H1 (cell line): Measurements from ENCODE around the gene MYBPH. TPM values are rescaled to one million over a fixed set of nuclear protein-coding genes. Genes with fewer than 3 reads are reported as not detected.

Experiments used
- CTCF ChIA-PET: fragments of 300-600 bp; sonication (Branson Sonifier 250); formaldehyde crosslinking; loops from one replicate; lab custom pipeline; 2021; ENCODE audit not compliant: partially characterized antibody; lab: Charles Lee
- POLR2A ChIA-PET: fragments of 300-600 bp; sonication (Branson Sonifier 250); formaldehyde crosslinking; loops from one replicate; lab custom pipeline; 2021; ENCODE audit warnings: inconsistent platforms; ENCODE audit not compliant: partially characterized antibody; lab: Charles Lee
- DNase-seq, 2 experiments: peaks; one replicate each; pipeline versions ENCODE4 v3.0.0 to v3.0.0-alpha.2; 2010 to 2022; ENCODE audit warnings: low spot score in 2 of 2, low read depth in 1 of 2, mixed read lengths in 1 of 2
- FAIRE-seq: peaks from 2 replicates; lab custom pipeline; 2011; peaks lifted over from hg19 to GRCh38; lab: Jason Lieb, UNC
- H2AFZ ChIP-seq: 2 replicates; pipeline ENCODE4 v1.8.1; 2012; ENCODE audit warnings: low read length, inconsistent platforms
- H2AK5ac ChIP-seq: 2 replicates; pipeline ENCODE4 v1.6.1; 2013; ENCODE audit warnings: low read depth, low read length
- H2BK120ac ChIP-seq: replicated peaks from 2 replicates; pipeline ENCODE3; 2013; ENCODE audit warnings: low read depth, low read length, inconsistent platforms
- H2BK12ac ChIP-seq: 2 replicates; pipeline ENCODE4 v1.6.1; 2013; ENCODE audit warnings: low read depth, low read length
- H2BK15ac ChIP-seq: 2 replicates; pipeline ENCODE4 v1.6.1; 2013; ENCODE audit warnings: low read length
- H2BK20ac ChIP-seq: 2 replicates; pipeline ENCODE4 v1.6.1; 2013; ENCODE audit warnings: low read length
- H2BK5ac ChIP-seq: 2 replicates; pipeline ENCODE4 v1.6.1; 2013; ENCODE audit warnings: low read depth, low read length
- H3K14ac ChIP-seq: 2 replicates; pipeline ENCODE4 v1.6.1; 2013; ENCODE audit warnings: inconsistent platforms; ENCODE audit not compliant: insufficient read length
- H3K18ac ChIP-seq: 2 replicates; pipeline ENCODE4 v1.6.1; 2013; ENCODE audit warnings: low read length; ENCODE audit errors: extremely low read depth
- H3K23ac ChIP-seq: 2 replicates; pipeline ENCODE4 v1.6.1; 2013; ENCODE audit warnings: inconsistent platforms; ENCODE audit not compliant: insufficient read length
- H3K23me2 ChIP-seq: 2 replicates; pipeline ENCODE4 v1.6.1; 2013; ENCODE audit warnings: low read depth, low read length
- H3K27ac ChIP-seq: 2 replicates; pipeline ENCODE4 v1.6.1; 2011; ENCODE audit warnings: low read depth, low read length, inconsistent platforms
- H3K27me3 ChIP-seq, 4 experiments: replicated peaks in 1 of 4; 1 replicate in 1 of 4; 2 replicates in 3 of 4; pipeline versions ENCODE4 v1.6.1 to v1.8.1; 2011 to 2013; ENCODE audit warnings: low read length in 3 of 4, mild to moderate bottlenecking in 3 of 4, inconsistent platforms in 2 of 4, mixed read lengths in 2 of 4, moderate library complexity in 1 of 4; ENCODE audit not compliant: control insufficient read depth in 3 of 4, insufficient read depth in 3 of 4; ENCODE audit errors: extremely low read depth in 1 of 4
- H3K36me3 ChIP-seq, 4 experiments: 2 replicates each; pipeline versions ENCODE4 v1.6.1 to v1.8.1; 2011 to 2013; ENCODE audit warnings: mild to moderate bottlenecking in 4 of 4, low read length in 3 of 4, moderate library complexity in 2 of 4, control low read depth in 1 of 4, inconsistent platforms in 1 of 4; ENCODE audit not compliant: insufficient read depth in 4 of 4, control insufficient read depth in 2 of 4
- H3K4ac ChIP-seq: replicated peaks from 2 replicates; pipeline ENCODE3; 2013; ENCODE audit warnings: low read length, low read depth, mixed read lengths, inconsistent platforms; ENCODE audit not compliant: insufficient read length
- H3K4me1 ChIP-seq, 4 experiments: replicated peaks in 1 of 4; 1 replicate in 1 of 4; 2 replicates in 3 of 4; pipeline versions ENCODE4 v1.6.1 to v1.8.1; 2011 to 2013; ENCODE audit warnings: low read length in 3 of 4, inconsistent platforms in 2 of 4, mixed read lengths in 1 of 4; ENCODE audit not compliant: insufficient read depth in 4 of 4, control insufficient read depth in 3 of 4
- H3K4me2 ChIP-seq, 2 experiments: 2 replicates each; pipeline versions ENCODE4 v1.6.1 to v1.8.1; 2011 to 2013; ENCODE audit warnings: low read depth in 2 of 2, low read length in 2 of 2, control low read depth in 1 of 2, inconsistent platforms in 1 of 2, mild to moderate bottlenecking in 1 of 2; ENCODE audit not compliant: insufficient read depth in 1 of 2
- H3K4me3 ChIP-seq, 4 experiments: fragments of 200-600, 300-600 bp in 1 of 4; sonication (generic), shearing (Covaris generic), sonication (Bioruptor Twin) in 1 of 4; 2 replicates each; pipeline versions ENCODE4 v1.5.1 to v1.8.1; 2011 to 2016; ENCODE audit warnings: low read length in 4 of 4, low read depth in 3 of 4, control low read depth in 2 of 4, inconsistent platforms in 2 of 4, mild to moderate bottlenecking in 2 of 4, mixed read lengths in 1 of 4, moderate library complexity in 1 of 4; ENCODE audit not compliant: insufficient read depth in 2 of 4; ENCODE audit errors: extremely low read depth in 1 of 4
- H3K56ac ChIP-seq: replicated peaks from 2 replicates; pipeline ENCODE3; 2013; ENCODE audit warnings: low read depth, mild to moderate bottlenecking, mixed read lengths, low read length, inconsistent platforms; ENCODE audit not compliant: insufficient read length
- H3K79me1 ChIP-seq: 2 replicates; pipeline ENCODE4 v1.6.1; 2013; ENCODE audit warnings: low read depth, low read length, control low read depth
- H3K79me2 ChIP-seq, 2 experiments: 2 replicates each; pipeline versions ENCODE4 v1.6.1 to v1.8.1; 2012 to 2013; ENCODE audit warnings: low read length in 2 of 2, mild to moderate bottlenecking in 2 of 2, inconsistent platforms in 1 of 2; ENCODE audit not compliant: insufficient read depth in 2 of 2, control insufficient read depth in 1 of 2
- H3K9ac ChIP-seq, 4 experiments: replicated peaks in 1 of 4; 1 replicate in 1 of 4; 2 replicates in 3 of 4; pipeline versions ENCODE4 v1.6.1 to v1.8.1; 2011 to 2013; ENCODE audit warnings: low read depth in 3 of 4, low read length in 3 of 4, control low read depth in 2 of 4, mild to moderate bottlenecking in 2 of 4, moderate library complexity in 2 of 4, inconsistent platforms in 1 of 4; ENCODE audit errors: extremely low read depth in 1 of 4
- H3K9me3 ChIP-seq, 2 experiments: 2 replicates each; pipeline versions ENCODE4 v1.6.1 to v1.8.1; 2012 to 2013; ENCODE audit warnings: mild to moderate bottlenecking in 2 of 2, moderate library complexity in 2 of 2, control low read depth in 1 of 2, inconsistent platforms in 1 of 2, low read depth in 1 of 2, low read length in 1 of 2, mixed read lengths in 1 of 2; ENCODE audit not compliant: insufficient read depth in 2 of 2
- H4K20me1 ChIP-seq, 2 experiments: replicated peaks in 1 of 2; 2 replicates each; pipeline versions ENCODE3 to v1.8.1; 2011 to 2013; ENCODE audit warnings: inconsistent platforms in 2 of 2, low read length in 2 of 2, mild to moderate bottlenecking in 1 of 2; ENCODE audit not compliant: insufficient read depth in 2 of 2, control insufficient read depth in 1 of 2
- H4K5ac ChIP-seq: 2 replicates; pipeline ENCODE4 v1.6.1; 2013; ENCODE audit warnings: low read length, low read depth, mixed read lengths, inconsistent platforms; ENCODE audit not compliant: insufficient read length
- H4K8ac ChIP-seq: 2 replicates; pipeline ENCODE4 v1.8.0; 2013; ENCODE audit warnings: mild to moderate bottlenecking, moderate library complexity, low read length, inconsistent platforms; ENCODE audit not compliant: insufficient read depth; ENCODE audit errors: extremely low read depth
- H4K91ac ChIP-seq: replicated peaks from 2 replicates; pipeline ENCODE3; 2013; ENCODE audit warnings: low read length, mixed read lengths, inconsistent platforms; ENCODE audit not compliant: insufficient read length
- BCL11A ChIP-seq, 2 experiments: IDR thresholded peaks; one replicate each; pipeline ENCODE4 v1.6.1; 2011; ENCODE audit warnings: low read depth in 2 of 2, low read length in 2 of 2, mild to moderate bottlenecking in 2 of 2
- CTCF ChIP-seq, 3 experiments: IDR thresholded peaks; 1 replicate in 2 of 3; 2 replicates in 1 of 3; pipeline versions ENCODE4 v1.5.1 to v1.6.1; 2011; ENCODE audit warnings: low read length in 3 of 3, mild to moderate bottlenecking in 3 of 3, inconsistent platforms in 2 of 3, low read depth in 1 of 3, moderate library complexity in 1 of 3; ENCODE audit not compliant: insufficient read depth in 1 of 3; ENCODE audit errors: control extremely low read depth in 1 of 3
- EP300 ChIP-seq, 2 experiments: IDR thresholded peaks; 1 replicate in 1 of 2; 2 replicates in 1 of 2; pipeline ENCODE4 v1.6.1; 2011 to 2012; ENCODE audit warnings: low read depth in 2 of 2, low read length in 2 of 2, mild to moderate bottlenecking in 2 of 2, borderline replicate concordance in 1 of 2, inconsistent platforms in 1 of 2, moderate library complexity in 1 of 2
- POLR2AphosphoS5 ChIP-seq: IDR thresholded peaks from 2 replicates; pipeline ENCODE4 v1.6.1; 2011; ENCODE audit warnings: low read depth, low read length
- RBBP5 ChIP-seq: IDR thresholded peaks from 2 replicates; pipeline ENCODE4 v1.7.1; 2012; ENCODE audit warnings: low read depth, mild to moderate bottlenecking, inconsistent platforms, low read length, moderate library complexity, borderline replicate concordance
- RFX5 ChIP-seq: IDR thresholded peaks from 2 replicates; pipeline ENCODE4 v1.6.1; 2011; ENCODE audit warnings: low read depth, low read length, improper control_type of control experiment, borderline replicate concordance
- SP2 ChIP-seq: IDR thresholded peaks from 2 replicates; pipeline ENCODE4 v1.6.1; 2012; ENCODE audit warnings: mild to moderate bottlenecking, low read length, inconsistent platforms
- TAF1 ChIP-seq: IDR thresholded peaks from 2 replicates; pipeline ENCODE4 v1.6.1; 2011; ENCODE audit warnings: mild to moderate bottlenecking, low read depth, low read length
- TAF7 ChIP-seq: optimal IDR thresholded peaks from 2 replicates; pipeline ENCODE3; 2011; ENCODE audit warnings: low read depth, mild to moderate bottlenecking, inconsistent platforms, low read length, moderate library complexity, borderline replicate concordance
- YY1 ChIP-seq: IDR thresholded peaks from 2 replicates; pipeline ENCODE4 v1.6.1; 2011; ENCODE audit warnings: low read depth, mild to moderate bottlenecking, low read length
- ZNF274 ChIP-seq: IDR thresholded peaks from 2 replicates; pipeline ENCODE4 v1.7.0; 2012; ENCODE audit warnings: low read length, borderline replicate concordance; ENCODE audit errors: extremely low read depth
- WGBS, 2 experiments: shearing (Covaris generic) in 1 of 2; methylation state at CpG; one replicate each; pipeline versions ENCODE4 v1.1.6 to v1.1.7; 2013 to 2015; ENCODE audit warnings: low lambda C conversion rate in 2 of 2, mixed read lengths in 2 of 2, inconsistent platforms in 1 of 2, low coverage in 1 of 2, missing lambda C conversion rate in 1 of 2; ENCODE audit not compliant: insufficient replicate concordance in 2 of 2, insufficient coverage in 1 of 2, insufficient read length in 1 of 2; ENCODE audit errors: extremely low coverage in 1 of 2, missing lambda C conversion rate in 1 of 2; 5-methylcytosine and 5-hydroxymethylcytosine counted together
- polyA plus RNA-seq, 7 experiments: library from polyadenylated mRNA; depleted of rRNA in 3 of 7; stranded (reverse) in 5 of 7; unstranded in 2 of 7; fragments of >200 nt in 5 of 7; fragments of 200-250 nt in 2 of 7; gene quantifications; 1 replicate in 5 of 7; 2 replicates in 1 of 7; 4 replicates in 1 of 7; pipeline versions ENCODE4 v1.2.1 to v1.2.3, GENCODE V29; 2011 to 2013; ENCODE audit warnings: missing spikeins in 2 of 7, mixed read lengths in 2 of 7
- total RNA-seq: library from RNA; stranded (reverse); fragmentation: NEBNext Ultra II Directional; extraction: Animal tissue kit (Norgen Biotek cat#: 25700); gene quantifications from 2 replicates; pipeline ENCODE4 v1.2.1, GENCODE V29; 2021

The MYBPH gene
- total and polyA plus RNA-seq, 2 of the 8 experiments (the other 6 are each of a cell fraction or from before 2014, with no cell fraction given) = not detected

- Histone ChIP-seq H3K9ac (no peak overlapping the region), H3K27me3 (no peaks in the 10 kb centered on the region), H3K4ac (no peak overlapping the region), H2AFZ (no peak overlapping the region), H2BK20ac (no peak overlapping the region), H3K9me3 (no peaks in the 10 kb centered on the region), H4K20me1 (no peaks in the 10 kb centered on the region), H4K91ac (no peak overlapping the region), H3K4me2 (no peak overlapping the region), H3K36me3 (no peaks in the 10 kb centered on the region), H3K4me3 (no peak overlapping the region), H2AK5ac (no peak overlapping the region), H2BK15ac (no peak overlapping the region), H3K18ac (no peak overlapping the region), H4K8ac (no peak overlapping the region), H3K79me1 (no peaks in the 10 kb centered on the region), H3K23ac (no peak overlapping the region), H3K4me1 (no peaks in the 10 kb centered on the region; a peak in 1 of 7 replicates), H3K14ac (no peak overlapping the region), H2BK120ac (no peak overlapping the region), H2BK5ac (no peak overlapping the region), H4K5ac (no peak overlapping the region), H3K79me2 (no peaks in the 10 kb centered on the region), H3K27ac (no peak overlapping the region), H3K56ac (no peak overlapping the region), H2BK12ac (peak overlapping the region; percentile 50; the same call in 1 of the 2 replicates), H3K23me2 (no peaks in the 10 kb centered on the region)
- ChIA-PET POLR2A (interaction anchor here (1.0 kb wide), 1 partner anchor 41 kb away, joined by 3 read pairs; no protein-coding TSS in a partner anchor), CTCF (interaction anchor here (1.0 to 16.8 kb wide), 14 partner anchors 12 to 131 kb away, joined by 3 to 511 read pairs (median 5); partner anchors contain the start of gene ADORA1)
- WGBS, 2 experiments = 95% methylated on average over 8 of the region's 8 CpGs; no CpG with 5 or more reads in 1 of the 2 experiments
- DNase-seq (no peak), FAIRE-seq (no peak)
- TF ChIP-seq TAF7 (no peak), CTCF (IDR thresholded peaks at IDR 0.05; ENCODE audit: control extremely low read depth in 1 of 3, insufficient read depth in 1 of 3, low read depth in 1 of 3, low read length in 3 of 3) (no peak), POLR2AphosphoS5 (no peak), RFX5 (no peak), TAF1 (no peak), ZNF274 (no peak), BCL11A (IDR thresholded peaks at IDR 0.05; ENCODE audit: low read depth in 2 of 2, low read length in 2 of 2) (no peak), RBBP5 (no peak), EP300 (IDR thresholded peaks at IDR 0.05; ENCODE audit: borderline replicate concordance in 1 of 2, low read depth in 2 of 2, low read length in 2 of 2) (no peak), SP2 (no peak), YY1 (no peak)
Measured at GRCh38 chr1:203165800-203166161, 9.8 kb downstream of the MYBPH start.
